Endothelial cell of hepatic sinusoid (primary cell): ENCODE measurements around the gene CACNB3.

Source experiments
- in situ Hi-C: cut with HindIII; loops from 2 replicates; pipeline ENCODE4 v1.10.0; 2017; ENCODE audit warnings: low sequenced_read_pairs

The CACNB3 gene

DNA sequence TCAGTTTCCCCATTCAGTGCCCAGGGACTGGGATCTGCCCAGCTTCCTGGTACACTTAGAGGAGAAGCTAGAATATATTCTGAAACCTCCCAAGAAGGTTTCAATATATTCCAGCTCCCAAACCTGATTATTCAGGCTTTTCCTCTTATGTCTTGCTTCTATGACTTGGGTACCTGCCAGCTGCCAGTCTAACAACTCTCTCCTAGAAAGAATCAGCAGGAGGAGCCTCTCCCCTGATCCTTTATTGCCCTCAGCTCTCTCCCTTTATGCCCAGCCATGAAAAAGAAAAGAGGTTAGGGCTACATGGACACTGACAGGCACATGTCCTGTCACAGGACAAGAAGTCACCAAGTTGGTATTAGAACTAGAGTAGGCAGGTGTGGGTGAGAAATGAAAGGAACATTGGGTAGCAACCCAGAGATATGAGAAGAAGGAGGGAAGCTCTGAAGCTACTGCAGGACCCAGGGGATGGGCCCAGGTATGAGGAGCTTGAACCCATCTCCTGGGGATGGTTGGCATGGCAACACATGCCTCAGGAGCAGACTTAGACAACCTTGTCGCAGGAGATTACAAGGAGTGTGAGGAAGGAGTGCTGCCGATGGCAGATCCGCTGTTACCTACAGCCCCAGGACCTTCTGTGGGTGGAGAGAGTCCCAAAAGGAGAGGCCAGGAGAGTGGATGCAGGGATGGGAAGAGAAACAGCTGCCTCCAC lies 2.0 kb upstream of the CACNB3 start:
- in situ Hi-C loops, result no loop called here

DNA sequence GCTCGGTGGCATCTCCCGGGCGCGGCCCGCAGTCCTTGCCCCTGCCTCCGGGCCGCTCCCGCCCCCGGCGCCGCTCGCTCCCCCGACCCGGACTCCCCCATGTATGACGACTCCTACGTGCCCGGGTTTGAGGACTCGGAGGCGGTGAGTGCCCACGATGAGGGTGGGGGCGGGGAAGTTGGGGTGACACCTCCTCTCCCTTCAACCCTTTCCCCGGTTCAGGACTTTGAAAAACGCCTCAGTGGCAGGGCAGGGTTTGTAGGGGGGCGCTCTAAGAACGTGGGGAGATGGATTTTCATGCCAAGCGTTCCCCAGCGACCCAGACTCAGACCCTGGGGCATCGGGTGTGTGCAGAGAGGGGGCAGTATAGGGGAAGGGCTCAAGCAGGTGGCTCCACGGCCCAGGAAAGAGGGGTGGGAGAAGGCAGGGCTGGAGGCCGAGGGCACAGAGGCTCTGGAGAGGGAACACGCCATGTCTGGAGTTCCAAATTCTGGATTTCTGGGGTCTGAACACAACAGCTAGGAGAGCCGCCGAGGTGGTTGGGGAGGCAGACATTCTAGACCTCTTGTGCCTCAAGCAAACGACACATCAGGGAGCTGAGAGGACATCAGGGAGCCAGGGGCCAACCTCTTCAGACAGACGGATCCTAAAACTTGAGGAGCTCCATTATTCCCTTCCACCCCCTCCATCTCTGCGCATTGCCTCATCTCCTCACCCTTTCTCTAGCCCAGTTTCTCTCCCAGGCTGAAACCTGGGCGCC lies 715 bp downstream of the CACNB3 start:
- in situ Hi-C loops, result no loop called here

DNA sequence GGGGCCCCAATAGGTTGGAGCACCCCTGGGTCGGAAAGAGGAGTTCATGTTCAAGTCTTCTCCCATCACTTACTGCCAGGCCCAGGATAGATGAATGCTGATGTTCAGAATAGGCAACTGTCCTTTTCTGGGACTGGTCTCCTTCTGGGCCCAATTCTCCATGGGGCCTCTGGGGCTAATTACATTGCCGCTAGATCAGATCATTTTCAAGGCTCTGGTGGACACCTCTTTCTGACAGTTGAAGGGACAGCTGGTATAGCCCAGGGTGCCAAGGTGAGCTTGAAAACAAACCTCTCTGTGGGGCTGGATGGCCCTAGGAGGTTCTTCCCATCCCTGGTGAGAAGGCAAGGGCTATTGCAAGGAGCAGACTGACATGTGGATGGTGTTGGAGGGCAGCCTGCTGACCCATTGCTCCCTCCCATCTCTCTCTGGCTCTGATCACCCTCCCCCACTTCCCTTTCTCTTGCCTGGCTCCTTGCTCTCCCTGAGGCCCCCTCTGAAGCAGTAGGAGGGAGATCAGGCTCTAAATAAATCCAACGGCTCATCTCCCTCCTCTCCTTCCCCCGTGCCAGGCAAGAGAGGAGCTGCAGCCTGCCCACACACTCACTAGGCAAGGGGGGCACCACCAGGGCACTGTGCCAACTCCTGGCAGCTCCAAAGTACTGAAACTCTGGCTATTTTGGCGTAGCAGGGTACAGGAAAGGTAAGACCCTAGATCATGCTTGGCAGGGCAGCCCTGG lies 1.9 kb downstream of the CACNB3 start:
- in situ Hi-C loops, result no loop called here

DNA sequence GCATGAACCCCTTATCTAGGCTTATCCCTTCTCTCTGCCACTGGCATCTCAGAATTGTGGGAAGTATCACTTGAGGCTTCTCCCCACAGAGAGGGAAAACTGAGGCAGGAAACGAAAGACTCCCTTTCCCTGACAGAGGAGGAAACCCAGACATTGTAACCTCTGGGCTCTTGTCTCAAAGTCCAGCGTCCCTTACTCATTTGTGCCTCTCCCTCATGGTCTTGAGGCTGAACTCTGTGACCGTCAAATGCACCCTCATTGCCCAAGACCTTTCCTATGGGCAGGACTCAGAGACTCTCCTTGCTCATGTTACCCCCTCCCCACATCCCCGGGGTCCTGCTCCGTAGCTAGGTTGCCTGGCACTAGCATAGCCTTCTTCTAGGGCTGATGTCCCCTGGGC lies 3.8 kb downstream of the CACNB3 start:
- in situ Hi-C loops, result no loop called here

GRCh38 chr12:48822711-48823110 lies 4.4 kb downstream of the CACNB3 start:
- in situ Hi-C loops, result no loop called here

DNA sequence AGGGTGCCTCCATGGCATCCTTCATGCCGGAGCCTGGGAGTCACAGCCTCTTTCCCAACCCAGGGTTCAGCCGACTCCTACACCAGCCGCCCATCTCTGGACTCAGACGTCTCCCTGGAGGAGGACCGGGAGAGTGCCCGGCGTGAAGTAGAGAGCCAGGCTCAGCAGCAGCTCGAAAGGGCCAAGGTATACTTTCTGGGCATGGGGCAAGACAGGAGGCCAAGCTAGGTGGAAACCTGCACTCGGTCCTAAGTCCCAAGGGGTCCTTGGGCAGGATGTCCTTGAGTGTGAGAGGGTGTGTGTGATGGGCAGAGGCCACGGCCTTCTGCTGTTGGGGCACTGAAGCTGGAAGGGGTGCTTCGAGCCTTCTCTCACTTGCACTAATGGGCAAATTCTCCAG lies 5.0 kb downstream of the CACNB3 start:
- in situ Hi-C loops, result no loop called here

- in situ Hi-C loops, result no loop called here
Observed at GRCh38 chr12:48824112-48824511, 5.8 kb downstream of the CACNB3 start.

- in situ Hi-C loops, result loop anchor here (5.0 kb wide), 1 partner anchor 37 kb away; no protein-coding TSS in a partner anchor
Observed at GRCh38 chr12:48824905-48825304, 6.6 kb downstream of the CACNB3 start.

GRCh38 chr12:48826209-48826855 lies 8.0 kb downstream of the CACNB3 start:
- in situ Hi-C loops, result loop anchor here (5.0 kb wide), 1 partner anchor 36 kb away; no protein-coding TSS in a partner anchor

DNA sequence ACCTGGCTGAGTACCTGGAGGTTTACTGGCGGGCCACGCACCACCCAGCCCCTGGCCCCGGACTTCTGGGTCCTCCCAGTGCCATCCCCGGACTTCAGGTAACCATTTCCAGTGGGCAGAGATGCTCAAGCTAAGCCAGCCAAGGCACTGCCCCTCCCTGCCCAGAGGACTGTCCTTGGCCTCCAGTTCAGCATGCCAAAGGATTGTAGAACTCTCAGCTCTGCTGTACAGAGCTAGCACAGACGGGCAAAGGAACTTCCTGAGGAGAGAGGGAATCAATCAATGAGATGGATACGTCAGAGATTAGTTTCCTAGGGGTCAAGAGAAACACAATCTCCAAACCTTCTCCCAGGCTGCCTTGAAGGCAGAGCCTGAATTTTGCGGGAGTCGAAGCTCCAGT lies 8.7 kb downstream of the CACNB3 start:
- in situ Hi-C loops, result loop anchor here (5.0 kb wide), 1 partner anchor 35 kb away; no protein-coding TSS in a partner anchor

- in situ Hi-C loops, result loop anchor here (5.0 kb wide), 1 partner anchor 35 kb away; no protein-coding TSS in a partner anchor
Observed at GRCh38 chr12:48827513-48828096, 9.3 kb downstream of the CACNB3 start.

- in situ Hi-C loops, result loop anchor here (5.0 kb wide), 1 partner anchor 34 kb away; no protein-coding TSS in a partner anchor
Observed at GRCh38 chr12:48828293-48828692, 10.0 kb downstream of the CACNB3 start.

DNA sequence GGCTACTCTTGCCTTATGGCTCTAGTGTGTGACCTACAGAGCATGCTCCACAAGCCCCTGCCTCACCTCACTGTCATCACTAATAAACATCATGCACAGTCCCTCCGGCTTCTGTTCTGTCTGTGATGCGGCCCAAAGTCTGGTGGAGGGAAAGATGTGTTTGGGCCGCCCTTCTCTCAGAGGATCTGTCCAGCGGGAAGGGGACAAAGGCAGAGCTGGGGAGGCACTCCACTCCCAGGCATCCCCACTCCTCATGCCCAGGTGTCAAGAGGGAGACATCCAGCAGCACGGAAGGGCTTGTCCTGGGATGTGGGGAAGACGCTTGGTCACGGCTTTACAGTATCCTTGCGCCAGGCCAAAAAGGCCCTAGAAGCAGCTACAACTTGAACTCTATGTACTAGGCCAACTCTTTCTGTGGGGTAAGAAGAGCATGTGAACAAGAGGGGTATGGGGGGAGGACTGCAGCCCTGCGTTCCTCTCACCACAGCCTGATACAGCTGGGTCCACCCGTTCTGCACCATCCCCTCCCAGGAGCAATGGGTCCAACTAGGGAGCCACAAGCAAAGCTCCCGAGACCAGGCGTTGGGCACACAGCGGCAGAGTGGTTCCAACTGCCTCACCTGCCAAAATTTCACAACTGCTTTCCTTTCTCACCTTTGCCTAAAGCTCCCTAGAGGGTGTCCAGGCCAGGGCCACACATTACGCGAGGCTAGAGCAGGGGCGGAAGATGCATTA lies 10.7 kb downstream of the CACNB3 start:
- in situ Hi-C loops, result loop anchor here (5.0 kb wide), 1 partner anchor 33 kb away; no protein-coding TSS in a partner anchor

- in situ Hi-C loops, result no loop called here
Observed at GRCh38 chr12:48831257-48831656, 13.0 kb downstream of the CACNB3 start.

GRCh38 chr12:48832321-48833060 lies 14.2 kb downstream of the CACNB3 start:
- in situ Hi-C loops, result no loop called here

DNA sequence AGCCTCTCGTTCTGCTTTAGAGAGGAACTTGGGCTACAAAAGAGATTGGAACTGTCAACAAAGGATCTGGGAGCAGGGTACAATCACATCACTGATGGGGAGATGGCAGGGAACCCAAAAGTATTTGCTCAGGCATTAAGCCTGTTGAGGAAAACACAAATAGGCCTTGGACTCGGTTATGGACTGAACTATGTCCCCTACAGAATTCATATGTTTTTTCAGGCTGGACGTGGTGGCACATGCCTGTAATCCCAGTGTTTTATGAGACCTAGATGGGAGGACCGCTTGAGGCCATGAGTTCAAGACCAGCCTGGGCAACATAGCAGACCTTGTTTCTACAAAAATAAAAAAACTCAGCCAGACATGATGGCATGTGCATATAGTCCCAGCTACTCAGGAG lies 19.8 kb downstream of the CACNB3 start:
- in situ Hi-C loops, result no loop called here

DNA sequence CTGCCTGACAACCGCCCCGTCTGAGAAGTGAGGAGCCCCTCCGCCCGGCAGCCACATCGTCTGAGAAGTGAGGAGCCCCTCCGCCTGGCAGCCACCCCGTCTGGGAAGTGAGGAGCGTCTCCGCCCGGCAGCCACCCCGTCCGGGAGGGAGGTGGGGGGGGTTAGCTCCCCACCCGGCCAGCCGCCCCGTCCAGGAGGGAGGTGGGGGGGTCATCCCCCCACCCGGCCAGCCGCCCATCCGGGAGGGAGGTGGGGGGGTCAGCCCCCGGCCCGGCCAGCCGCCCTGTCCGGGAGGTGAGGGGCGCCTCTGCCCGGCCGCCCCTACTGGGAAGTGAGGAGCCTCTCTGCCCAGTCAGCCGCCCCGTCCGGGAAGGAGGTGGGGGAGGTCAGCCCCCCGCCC lies 23.7 kb downstream of the CACNB3 start:
- in situ Hi-C loops, result loop anchor here (5.0 kb wide), 1 partner anchor 95 kb away; no protein-coding TSS in a partner anchor

- in situ Hi-C loops, result no loop called here
Observed at GRCh38 chr12:48851883-48852733, 33.8 kb downstream of the CACNB3 start, which contains the start of gene DDX23. Gene DDX23, minus strand, starts transcription at chr12:48852163. Its CDS starts 6,381 bp downstream, at chr12:48845782.
